HL-60 (cell line): ENCODE data around the gene FRK.

Experiments used
- POLR2AphosphoS5 ChIP-seq: IDR thresholded peaks from 2 replicates; pipeline ENCODE4 v1.6.1; 2012; ENCODE audit warnings: low read depth
- REST ChIP-seq: IDR thresholded peaks from 2 replicates; pipeline ENCODE4 v1.6.1; 2012; ENCODE audit warnings: low read depth; ENCODE audit not compliant: insufficient replicate concordance
- TF ChIP-seq, protein P1 (sequence below): IDR thresholded peaks from one replicate; pipeline ENCODE4 v1.5.1; 2011; ENCODE audit warnings: low read length, control low read depth, inconsistent platforms; ENCODE audit not compliant: insufficient read depth

DNA sequence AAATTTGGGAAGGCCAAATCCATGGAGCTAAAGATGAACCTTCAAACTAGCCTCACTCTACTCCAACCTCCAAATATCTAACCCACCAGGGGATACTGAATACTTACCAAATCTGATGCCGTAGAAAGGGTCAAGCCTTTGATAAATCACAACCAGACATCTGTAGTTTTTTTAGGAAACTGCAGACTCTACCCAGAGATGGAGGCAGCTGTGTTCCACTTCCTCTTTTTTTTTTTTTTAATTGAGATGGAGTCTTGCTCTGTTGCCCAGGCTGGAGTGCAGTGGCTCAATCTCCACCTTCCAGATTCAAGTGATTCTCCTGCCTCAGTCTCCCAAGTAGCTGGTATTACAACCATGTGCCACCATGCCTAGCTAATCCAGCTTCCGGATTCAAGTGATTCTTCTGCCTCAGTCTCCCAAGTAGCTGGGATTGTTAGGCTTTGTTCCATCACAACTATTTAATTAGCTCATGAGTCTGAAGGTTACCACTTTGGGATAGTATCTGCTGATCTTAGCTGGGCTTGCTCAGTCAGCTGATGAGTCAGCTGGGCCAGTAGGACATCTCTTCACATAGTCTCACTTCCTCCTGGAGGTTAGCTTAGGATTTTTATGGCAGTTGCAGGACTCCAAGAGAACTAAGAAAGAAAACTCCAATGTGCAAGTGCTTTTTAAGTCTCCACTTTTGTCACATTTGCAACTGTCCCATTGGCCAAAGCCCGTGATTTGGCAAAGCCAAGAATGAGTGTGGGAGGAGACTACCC is 13.3 kb downstream of the FRK start:
- TF ChIP-seq, protein P1, sequence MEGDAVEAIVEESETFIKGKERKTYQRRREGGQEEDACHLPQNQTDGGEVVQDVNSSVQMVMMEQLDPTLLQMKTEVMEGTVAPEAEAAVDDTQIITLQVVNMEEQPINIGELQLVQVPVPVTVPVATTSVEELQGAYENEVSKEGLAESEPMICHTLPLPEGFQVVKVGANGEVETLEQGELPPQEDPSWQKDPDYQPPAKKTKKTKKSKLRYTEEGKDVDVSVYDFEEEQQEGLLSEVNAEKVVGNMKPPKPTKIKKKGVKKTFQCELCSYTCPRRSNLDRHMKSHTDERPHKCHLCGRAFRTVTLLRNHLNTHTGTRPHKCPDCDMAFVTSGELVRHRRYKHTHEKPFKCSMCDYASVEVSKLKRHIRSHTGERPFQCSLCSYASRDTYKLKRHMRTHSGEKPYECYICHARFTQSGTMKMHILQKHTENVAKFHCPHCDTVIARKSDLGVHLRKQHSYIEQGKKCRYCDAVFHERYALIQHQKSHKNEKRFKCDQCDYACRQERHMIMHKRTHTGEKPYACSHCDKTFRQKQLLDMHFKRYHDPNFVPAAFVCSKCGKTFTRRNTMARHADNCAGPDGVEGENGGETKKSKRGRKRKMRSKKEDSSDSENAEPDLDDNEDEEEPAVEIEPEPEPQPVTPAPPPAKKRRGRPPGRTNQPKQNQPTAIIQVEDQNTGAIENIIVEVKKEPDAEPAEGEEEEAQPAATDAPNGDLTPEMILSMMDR: no peak
- no peak for TF ChIP-seq POLR2AphosphoS5
- no peak for TF ChIP-seq REST
